ENCODE results near the gene FBXL19. TPM values are rescaled to one million over a fixed set of nuclear protein-coding genes. Genes with fewer than 3 reads are reported as not detected.

FBXL19 gene
- total and polyA plus RNA-seq, 2 of the 13 experiments (the other 11 are each of a cell fraction or from before 2014, with no cell fraction given), result 6.0 to 13.7 TPM

GRCh38 chr16:30929167-30929566 lies 5.8 kb downstream of the FBXL19 start:
- Histone ChIP-seq H3K79me2 (ENCODE audit: insufficient read depth, low read length) (no peaks in the 10 kb centered on the region), H3K4me3 (replicated peaks in 1 of 3; ENCODE audit: insufficient read depth in 1 of 3, low read depth in 2 of 3, low read length in 3 of 3) (no peak overlapping the region), H3K4me1 (ENCODE audit: insufficient read depth, low read length) (peaks cover 15% of the 10 kb centered on the region), H3K9ac (ENCODE audit: insufficient read depth, low read depth, low read length) (no peak overlapping the region), H3K27me3 (ENCODE audit: control insufficient read depth in 1 of 2, insufficient read depth in 2 of 2, low read length in 2 of 2) (no peaks in the 10 kb centered on the region), H3K36me3 (replicated peaks in 1 of 2; ENCODE audit: control insufficient read depth in 1 of 2, insufficient read depth in 2 of 2, low read length in 2 of 2) (peaks cover 11 to 25% of the 10 kb centered on the region in 2 experiments), H3K4me2 (ENCODE audit: low read depth, low read length) (no peak overlapping the region), H3K27ac (ENCODE audit: extremely low read length, insufficient read depth, low read length) (no peak overlapping the region), H3K9me3 (ENCODE audit: low read length) (no peaks in the 10 kb centered on the region), H4K20me1 (ENCODE audit: insufficient read depth, low read length) (no peaks in the 10 kb centered on the region), H2AFZ (ENCODE audit: low read length) (no peak overlapping the region)
- in situ Hi-C loops (cut with HindIII; ENCODE audit: extremely low pct_ligation_motif_present, low pct_unique_long_range_greater_than_20kb), result no loop called here
- intact Hi-C loops (cut with micrococcal nuclease; ENCODE audit: unreplicated experiment), result loop anchor here (10.0 kb wide), 1 partner anchor 234 kb away; the partner anchor contains the start of gene SRCAP
- DNase-seq (ENCODE audit: low spot score), result no peak
- ChIA-PET POLR2A (no interaction called here), CTCF (ENCODE audit: low intra/inter-chr PET ratio, low total read pairs) (no interaction called here)
- BruUV-seq (replicated peaks), result no TSS peak
- 92% methylated on average over 5 of the region's 7 CpGs for WGBS (ENCODE audit: low lambda C conversion rate)
- FAIRE-seq, result no peak
- ATAC-seq, result no peak
- TF ChIP-seq RCOR2 (CRISPR knock-in tag; IDR thresholded peaks at IDR 0.05) (no peak), TGIF2 (CRISPR knock-in tag; IDR thresholded peaks at IDR 0.05) (no peak), ZNF646 (CRISPR knock-in tag; IDR thresholded peaks at IDR 0.05) (no peak), PHB2 (IDR thresholded peaks at IDR 0.05; ENCODE audit: partially characterized antibody) (no peak), IKZF1 (IDR thresholded peaks at IDR 0.05) (no peak), ZSCAN12 (CRISPR knock-in tag; IDR thresholded peaks at IDR 0.05) (no peak), LRRFIP1 (CRISPR knock-in tag; conservative IDR thresholded peaks at IDR 0.05) (no peak), FOXC1 (CRISPR knock-in tag; IDR thresholded peaks at IDR 0.05; ENCODE audit: borderline replicate concordance) (no peak), ZNF607 (CRISPR knock-in tag; IDR thresholded peaks at IDR 0.05; ENCODE audit: borderline replicate concordance) (no peak), MXD1 (CRISPR knock-in tag; IDR thresholded peaks at IDR 0.05) (no peak), AFF4 (CRISPR knock-in tag; IDR thresholded peaks at IDR 0.05) (no peak), GABPB1 (CRISPR knock-in tag; IDR thresholded peaks at IDR 0.05) (no peak)

All from HepG2 (cell line).